Globus pallidus (tissue), 1 donor: ENCODE measurements around the gene TRDMT1.
A peak's percentile ranks its signal among the peaks of the same experiment; 100 is the strongest.

Experiments
- DNase-seq: peaks from one replicate; pipeline ENCODE4 v3.0.0-alpha.2; 2015; ENCODE audit warnings: low spot score

Gene TRDMT1

GRCh38 chr10:17200912-17201793 is at the start of gene TRDMT1:
TRDMT1 (minus strand) TSS chr10:17201672; CDS start chr10:17201634, 38 bp downstream.
- DNase-seq: peak; percentile 85

- no peak for DNase-seq
These were observed 49.3 kb upstream of the TRDMT1 start for GRCh38 chr10:17250736-17251135.

- no peak for DNase-seq
These were observed 48.3 kb upstream of the TRDMT1 start for GRCh38 chr10:17249820-17250219.

GRCh38 chr10:17248964-17249363 is 47.5 kb upstream of the TRDMT1 start:
- no peak for DNase-seq

GRCh38 chr10:17247210-17247609 is 45.7 kb upstream of the TRDMT1 start:
- no peak for DNase-seq

- DNase-seq: no peak
These were observed 43.4 kb upstream of the TRDMT1 start for GRCh38 chr10:17244700-17245365.

- DNase-seq: no peak
These were observed 40.3 kb upstream of the TRDMT1 start for GRCh38 chr10:17241611-17242333.

GRCh38 chr10:17240616-17241015 is 39.1 kb upstream of the TRDMT1 start:
- no peak for DNase-seq

- DNase-seq: no peak
These were observed 38.6 kb upstream of the TRDMT1 start for GRCh38 chr10:17240096-17240495.

GRCh38 chr10:17239345-17240085 is 38.0 kb upstream of the TRDMT1 start:
- no peak for DNase-seq

GRCh38 chr10:17238445-17239291 is 37.2 kb upstream of the TRDMT1 start:
- no peak for DNase-seq

- no peak for DNase-seq
These were observed 36.5 kb upstream of the TRDMT1 start for GRCh38 chr10:17237915-17238444.

GRCh38 chr10:17237149-17237527 is 35.7 kb upstream of the TRDMT1 start:
- no peak for DNase-seq

- DNase-seq: no peak
These were observed 35.1 kb upstream of the TRDMT1 start for GRCh38 chr10:17236468-17237148.

- no peak for DNase-seq
These were observed 33.7 kb upstream of the TRDMT1 start for GRCh38 chr10:17235136-17235535.

- no peak for DNase-seq
These were observed 33.0 kb upstream of the TRDMT1 start for GRCh38 chr10:17234431-17234945.

GRCh38 chr10:17233286-17233991 is 32.0 kb upstream of the TRDMT1 start:
- DNase-seq: no peak

- no peak for DNase-seq
These were observed 30.9 kb upstream of the TRDMT1 start for GRCh38 chr10:17232276-17232960.

GRCh38 chr10:17231788-17232187 is 30.3 kb upstream of the TRDMT1 start:
- no peak for DNase-seq
